ENCODE results near the gene MTMR12.
A peak's percentile ranks its signal among the peaks of the same experiment; 100 is the strongest.
"Not testable (repeated sequence)": the region's sequence is repeated elsewhere in the genome, so short reads cannot be mapped to it uniquely, and the experiment has no call there.

The MTMR12 gene

DNA sequence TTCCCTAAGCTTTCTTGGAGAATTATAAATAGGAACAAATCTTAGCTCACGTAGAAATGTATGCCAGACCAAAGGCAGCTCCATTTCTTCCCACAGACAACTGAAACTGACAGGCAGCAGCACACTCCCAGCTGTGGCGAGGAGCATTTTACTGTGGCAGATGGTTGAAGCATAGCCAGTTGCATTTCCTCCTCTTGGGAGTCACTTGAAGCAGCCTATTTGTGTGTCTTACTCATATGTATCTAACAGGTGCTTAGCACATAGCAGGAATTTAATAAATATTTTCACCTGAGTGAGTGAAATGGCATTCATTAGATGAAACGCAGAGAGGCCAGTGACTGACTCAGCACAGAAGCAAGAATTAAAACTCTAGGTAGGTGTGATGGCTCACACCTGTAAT is 12.3 kb upstream of the MTMR12 start:
- no peak for DNase-seq

DNA sequence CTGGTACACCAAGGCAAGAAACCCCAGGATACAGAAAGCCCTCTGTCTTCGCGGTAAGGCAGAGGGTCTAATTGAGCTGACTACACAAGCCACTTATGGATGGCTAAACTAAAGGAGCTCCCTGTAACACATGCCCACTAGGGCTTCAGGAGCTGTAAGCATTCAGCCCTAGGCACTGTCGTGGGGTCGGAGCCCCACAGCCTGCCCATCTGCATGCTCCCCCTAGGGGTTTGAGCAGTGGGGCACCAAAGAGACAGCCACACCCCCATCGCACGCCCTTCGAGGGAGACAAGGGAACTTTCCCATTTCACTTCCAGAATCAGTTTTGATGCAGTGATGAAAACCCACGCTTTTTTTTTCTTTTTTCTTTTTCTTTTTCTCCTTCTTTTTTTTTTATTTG is 11.0 kb upstream of the MTMR12 start:
- no peak for DNase-seq

DNA sequence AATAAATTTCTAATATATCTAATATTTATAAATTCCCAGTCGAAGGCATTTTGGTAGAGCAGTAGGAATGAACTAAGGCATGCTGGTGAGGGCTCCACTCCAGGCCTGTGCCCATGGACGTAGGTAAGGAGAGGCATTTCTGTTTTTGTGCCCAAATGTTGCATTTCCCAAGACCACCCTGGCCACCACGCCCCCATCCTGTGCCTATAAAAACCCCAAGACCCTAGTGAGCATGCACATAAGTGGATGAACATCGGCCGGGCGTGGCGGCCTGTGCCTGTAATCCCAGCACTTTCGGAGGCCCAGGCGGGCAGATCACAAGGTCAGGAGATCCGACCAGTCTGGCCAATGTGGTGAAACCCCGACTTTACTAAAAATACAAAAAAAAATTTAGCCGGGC is 10.1 kb upstream of the MTMR12 start:
- no peak for DNase-seq

DNA sequence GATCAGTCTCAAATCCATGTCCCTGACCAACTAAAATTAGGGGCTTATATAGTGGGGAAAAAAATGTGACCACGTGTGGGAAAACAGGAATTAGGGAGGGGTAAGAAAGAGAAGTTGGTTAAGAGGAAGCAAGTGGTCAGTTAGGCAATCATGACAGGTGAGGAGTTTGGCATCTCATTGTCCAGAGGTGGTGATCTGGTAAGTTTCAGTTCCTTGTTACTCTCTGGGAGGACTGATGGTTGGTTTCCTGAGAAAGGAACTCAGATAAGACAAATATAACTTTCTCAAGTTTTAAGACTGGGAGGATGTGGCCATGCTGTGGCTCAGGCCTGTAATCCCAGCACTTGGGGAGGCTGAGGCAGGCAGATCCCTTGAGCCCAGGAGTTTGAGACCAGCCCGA is 9.0 kb upstream of the MTMR12 start:
- not testable (repeated sequence) for DNase-seq

DNA sequence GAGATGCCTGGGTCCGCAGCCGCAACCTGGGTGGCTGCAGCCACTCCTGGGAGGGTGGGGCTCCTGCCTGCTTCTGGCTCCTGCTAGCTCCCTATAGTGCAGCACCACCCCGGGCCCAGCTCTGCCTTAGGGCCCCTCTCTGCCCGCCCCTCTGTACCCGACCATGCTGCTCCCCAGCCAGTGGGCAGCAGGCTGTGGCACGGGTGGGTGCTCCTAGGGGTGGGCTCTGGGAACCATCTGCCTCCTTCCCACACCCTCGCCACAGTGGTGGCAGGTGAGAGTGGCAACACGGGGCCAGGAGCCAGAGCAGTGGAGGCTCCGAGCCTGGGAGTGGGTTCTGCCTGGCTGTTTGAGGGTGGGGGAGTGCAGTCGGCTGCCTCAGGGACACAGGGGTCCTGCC is 7.8 kb upstream of the MTMR12 start:
- no peak for DNase-seq

DNA sequence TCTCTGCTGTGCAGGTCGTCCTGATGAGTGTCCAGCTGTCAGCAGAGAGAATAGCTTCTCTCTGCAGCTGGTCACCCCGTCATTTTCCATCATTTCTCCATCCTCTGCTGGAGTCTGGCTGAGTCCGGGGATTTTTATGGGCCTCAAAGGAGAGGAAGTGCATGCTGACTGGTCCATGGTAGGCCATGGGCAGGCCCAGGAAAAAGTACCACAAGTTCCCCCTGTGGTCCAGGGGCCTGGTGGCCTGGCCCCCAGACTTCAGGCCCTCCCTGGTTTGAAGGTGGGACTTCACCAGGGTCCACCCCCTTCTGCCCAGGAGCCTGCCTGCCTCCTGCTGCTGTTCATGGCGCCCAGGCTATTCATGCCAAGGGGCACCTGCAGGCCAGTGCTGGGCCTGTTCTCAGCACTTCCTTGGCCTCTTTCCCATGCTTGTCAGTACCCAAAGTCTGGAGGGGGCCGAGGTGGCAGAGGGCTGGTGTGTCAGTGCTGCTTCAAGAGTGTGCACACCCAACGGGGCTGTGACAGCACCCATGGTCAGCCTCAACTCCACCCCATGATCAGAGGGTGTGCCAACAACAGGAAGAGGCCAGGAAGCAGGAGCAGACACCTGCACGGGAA is 7.3 kb upstream of the MTMR12 start:
- DNase-seq: no peak

DNA sequence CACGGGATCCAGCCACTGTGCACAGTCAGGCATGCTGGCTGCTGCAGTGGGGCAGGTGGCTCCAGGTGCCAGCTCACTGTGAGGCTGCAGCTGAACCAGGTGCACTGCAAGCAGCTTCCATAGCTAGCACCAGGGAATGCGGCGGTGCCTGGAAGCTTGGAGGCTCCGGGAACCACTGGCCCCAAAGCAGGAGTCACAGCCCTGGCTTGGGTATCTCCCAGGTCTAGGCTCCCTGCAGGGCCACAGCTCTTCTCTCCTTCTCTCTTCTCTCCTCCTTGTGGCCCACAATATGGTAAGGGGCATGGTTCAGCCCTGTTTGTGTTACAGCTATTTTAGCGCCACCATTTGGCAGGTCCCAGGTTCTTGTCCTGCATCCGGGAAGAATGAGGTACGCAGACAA is 6.7 kb upstream of the MTMR12 start:
- no peak for DNase-seq

DNA sequence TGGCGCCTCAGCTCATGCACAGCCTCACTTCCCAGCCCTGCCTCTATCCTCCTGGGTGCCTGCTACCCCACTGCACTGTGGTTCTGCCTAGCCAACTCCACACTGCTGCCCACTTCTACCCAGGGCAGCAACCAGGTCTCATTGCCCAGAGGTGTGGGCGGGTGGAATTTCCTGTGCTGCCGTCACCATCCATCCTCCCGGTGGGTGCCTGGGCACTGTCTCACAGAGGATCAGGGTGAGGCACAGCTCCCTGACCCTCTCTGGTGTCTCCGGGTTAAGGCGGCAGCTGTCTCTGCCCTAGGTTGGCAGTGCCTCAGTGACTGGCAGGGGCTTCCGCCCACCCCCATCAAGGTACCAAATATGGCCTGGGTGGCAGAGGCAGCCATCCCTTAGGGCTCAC is 4.3 kb upstream of the MTMR12 start:
- no peak for DNase-seq

DNA sequence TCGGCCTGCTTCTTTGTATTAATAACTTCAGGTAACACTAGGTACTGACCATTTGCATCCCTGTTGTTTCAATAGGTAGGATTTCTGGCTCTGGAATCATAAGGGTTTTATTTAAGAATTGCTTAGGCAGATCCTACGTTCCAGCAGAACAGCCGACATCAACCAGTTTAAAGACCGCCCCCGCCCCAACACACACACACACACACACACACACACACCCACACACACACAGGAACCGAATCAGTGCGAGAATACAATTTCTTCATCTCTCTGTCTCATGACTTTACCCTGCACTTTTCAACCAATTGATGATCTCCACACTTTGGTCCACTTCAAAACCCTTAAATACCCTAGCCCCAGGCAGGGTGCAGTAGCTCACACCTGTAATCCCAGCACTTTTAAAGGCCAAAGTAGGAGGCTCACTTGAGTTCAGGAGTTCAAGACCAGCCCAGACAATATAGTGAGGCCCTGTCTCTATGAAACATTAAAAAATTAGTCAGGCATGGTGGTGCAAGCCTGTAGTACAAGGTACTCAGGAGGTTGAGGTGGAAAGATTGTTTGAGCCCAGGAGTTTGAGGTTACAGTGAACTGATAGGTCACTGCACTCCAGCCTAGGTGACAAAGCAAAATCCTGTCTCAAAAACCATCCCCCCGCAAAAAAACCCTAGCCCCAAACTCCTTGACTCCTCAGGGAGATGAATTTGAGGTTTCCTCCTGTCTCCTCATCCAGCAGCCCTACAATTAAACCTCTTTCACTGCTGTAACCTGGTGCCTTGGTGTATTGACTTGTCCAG is 2.7 kb upstream of the MTMR12 start:
- no peak for DNase-seq

DNA sequence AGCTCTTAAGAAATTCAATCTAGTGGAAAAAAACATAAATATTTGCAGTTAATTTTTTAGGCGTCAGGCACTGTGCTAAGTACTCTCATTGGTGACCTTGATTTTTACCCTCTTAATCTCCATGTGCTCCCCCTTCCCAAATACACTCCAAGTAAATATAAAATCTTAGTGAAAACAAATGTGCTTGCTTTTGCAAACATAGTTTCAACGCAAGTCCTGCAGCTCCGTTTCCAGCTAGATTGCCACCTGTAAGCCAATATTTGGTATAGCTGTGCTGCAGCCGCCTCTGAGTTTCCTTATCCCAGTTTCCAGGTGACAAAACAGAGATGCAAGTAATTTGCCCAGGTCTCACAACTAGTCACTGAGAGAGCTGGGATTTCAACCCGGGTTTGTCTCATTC is 1.9 kb upstream of the MTMR12 start:
- no peak for DNase-seq

DNA sequence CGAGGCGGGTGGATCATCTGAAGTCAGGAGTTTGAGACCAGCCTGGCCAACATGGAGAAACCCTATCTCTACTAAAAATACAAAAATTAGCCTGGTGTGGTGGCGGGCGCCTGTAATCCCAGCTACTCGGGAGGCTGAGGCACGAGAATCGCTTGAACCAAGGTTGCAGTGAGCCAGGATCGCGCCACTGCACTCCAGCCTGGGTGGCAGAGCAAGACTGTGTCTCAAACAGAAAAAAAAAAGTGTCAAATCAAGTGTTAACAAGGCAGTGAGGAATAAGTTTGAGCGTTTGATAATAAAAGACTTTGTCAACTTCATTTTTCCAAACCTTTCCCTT is 1.4 kb upstream of the MTMR12 start:
- not testable (repeated sequence) for DNase-seq

DNA sequence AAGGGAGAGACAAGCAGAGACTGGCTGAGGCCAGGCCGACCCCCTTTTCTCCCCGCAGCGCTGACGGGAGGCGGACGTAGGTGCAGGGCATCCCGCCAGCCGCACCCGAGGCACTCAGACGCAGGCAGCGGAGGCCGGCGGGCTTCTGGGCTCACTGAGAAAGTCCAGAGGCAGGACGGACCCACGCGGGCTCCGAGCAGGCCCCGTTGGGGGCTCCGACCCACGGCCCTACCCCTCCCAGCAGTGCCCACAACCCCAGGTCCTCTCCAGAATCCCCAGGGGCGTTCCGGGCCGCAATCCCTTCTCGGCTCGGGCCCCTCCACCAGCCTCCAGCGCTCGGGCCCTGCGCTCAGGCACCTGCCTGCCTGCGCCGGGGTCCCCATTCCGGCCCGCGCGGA is 543 bp downstream of the MTMR12 start:
- DNase-seq: peak; percentile 86

DNA sequence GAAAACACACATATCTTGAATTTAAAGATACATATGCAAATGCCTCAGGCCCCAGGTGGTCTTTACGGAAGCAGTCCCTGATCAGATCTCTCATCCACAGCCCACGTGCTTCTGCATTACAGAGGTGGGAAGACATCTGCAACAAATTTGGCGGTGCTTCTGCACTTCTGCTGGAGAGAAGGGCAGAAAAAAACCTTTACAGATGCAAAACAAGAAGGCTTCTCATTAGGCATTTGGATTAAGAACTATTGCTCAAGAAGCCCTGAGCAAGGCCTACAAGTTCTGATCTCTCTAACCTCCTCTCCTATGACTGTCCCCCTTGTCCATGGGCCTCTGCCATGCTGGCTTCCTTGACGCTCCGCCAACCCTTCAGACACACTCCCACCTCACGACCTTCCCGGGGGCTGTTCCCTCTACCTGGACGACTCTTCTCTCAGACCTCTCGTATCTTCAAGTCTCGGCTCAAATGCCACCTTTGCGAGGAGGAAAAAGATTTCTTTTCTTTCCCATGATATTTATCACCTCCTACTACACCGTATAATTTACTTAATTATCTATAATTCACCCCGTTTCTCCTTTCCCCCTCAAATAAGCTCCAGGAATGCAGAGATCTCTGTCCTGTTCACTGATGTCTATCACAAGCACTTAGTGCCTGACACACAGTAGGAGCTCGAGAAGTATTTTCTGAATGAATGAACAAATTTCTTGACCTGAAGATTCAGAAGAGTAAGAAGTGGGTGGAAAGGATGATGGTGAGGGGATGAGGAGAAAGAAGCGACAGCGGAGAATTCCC is 1.1 kb downstream of the MTMR12 start:
- peak; percentile 17 for DNase-seq

DNA sequence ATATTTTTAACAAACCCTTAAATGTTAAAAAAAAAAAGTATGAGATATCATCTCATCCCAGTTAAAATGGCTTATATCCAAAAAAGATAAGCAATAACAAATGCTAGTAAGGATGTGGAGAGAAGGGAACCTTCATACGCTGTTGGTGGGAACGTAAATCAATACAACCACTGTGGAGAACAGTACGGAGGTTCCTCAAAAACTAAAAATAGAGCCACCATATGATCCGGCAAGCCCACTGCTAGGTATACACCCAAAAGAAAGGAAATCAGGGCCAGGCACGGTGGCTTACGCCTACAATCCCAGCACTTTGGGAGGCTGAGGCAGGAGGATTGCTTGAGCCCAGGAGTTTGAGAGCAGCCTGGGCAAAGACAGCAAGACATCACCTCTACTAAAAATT is 3.0 kb downstream of the MTMR12 start:
- no peak for DNase-seq

DNA sequence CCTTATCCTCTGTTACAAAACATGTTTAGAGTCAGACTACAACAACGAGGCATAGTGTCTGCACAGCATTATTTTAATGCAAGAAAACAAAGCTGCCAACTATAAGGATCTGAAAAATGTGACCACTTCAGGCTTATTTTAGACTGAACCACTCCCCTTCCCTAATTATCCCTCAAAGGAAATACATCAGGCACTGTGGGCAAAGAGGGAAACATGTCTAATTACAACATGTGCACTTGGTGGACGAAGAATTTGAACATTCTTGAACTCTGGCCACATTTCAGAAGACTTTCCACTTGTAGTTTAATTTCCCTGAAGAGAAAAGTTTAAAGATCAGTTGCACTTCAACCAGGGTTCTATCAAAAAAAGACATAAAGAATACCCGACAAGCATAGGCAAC is 3.8 kb downstream of the MTMR12 start:
- DNase-seq: no peak

DNA sequence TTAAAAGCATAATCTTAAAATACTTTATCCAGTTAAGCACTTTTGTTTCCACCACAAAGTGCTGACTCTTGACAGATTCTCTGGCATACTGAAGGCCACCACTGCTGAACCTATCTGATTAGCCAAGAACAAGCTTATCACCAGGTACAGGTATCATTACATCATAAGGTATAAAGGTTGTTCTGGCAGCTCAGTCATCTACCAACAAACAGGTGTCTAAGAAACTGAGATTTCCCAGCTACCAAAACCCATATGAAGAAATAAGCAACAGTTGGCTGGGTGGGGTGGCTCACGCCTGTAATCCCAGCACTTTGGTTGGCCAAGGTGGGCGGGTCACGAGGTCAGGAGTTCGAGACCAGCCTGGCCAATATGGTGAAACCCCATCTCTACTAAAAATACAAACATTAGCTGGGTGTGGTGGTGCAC is 5.0 kb downstream of the MTMR12 start:
- no peak for DNase-seq

DNA sequence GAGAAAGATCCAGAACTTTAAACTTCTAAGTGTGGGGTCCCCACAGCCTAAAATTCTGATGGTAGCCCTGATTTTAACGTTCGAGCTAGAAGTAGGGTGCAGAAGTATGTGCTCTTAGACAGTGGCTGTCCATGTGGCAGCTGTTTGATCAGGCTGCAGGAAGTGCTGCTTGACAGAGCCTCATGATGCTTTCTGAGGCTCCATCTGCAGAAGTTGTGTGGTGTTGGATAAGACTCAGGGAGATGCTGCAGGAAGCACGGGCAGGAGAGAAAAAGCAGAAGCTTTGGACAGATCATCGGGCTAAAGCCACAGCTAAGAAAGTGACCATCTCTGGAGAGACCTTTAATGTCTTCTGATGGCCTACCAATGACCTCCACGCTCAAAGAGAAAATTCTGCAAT is 8.1 kb downstream of the MTMR12 start:
- no peak for DNase-seq

DNA sequence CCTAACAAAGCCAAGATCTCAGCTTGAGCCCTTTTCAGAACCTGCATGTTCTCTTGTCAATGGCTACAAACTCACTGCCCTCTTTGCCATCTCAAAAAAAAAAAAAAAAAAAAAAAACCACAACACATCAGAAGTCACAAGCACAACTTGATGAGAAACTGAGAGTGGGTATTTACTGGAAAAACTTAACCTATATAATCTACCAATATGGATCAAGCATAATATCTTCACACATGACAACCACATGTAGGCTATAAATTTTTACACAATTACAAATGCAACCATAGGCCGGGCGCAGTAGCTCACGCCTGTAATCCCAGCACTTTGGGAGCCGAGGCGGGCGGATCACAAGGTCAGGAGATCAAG is 9.0 kb downstream of the MTMR12 start:
- DNase-seq: no peak

DNA sequence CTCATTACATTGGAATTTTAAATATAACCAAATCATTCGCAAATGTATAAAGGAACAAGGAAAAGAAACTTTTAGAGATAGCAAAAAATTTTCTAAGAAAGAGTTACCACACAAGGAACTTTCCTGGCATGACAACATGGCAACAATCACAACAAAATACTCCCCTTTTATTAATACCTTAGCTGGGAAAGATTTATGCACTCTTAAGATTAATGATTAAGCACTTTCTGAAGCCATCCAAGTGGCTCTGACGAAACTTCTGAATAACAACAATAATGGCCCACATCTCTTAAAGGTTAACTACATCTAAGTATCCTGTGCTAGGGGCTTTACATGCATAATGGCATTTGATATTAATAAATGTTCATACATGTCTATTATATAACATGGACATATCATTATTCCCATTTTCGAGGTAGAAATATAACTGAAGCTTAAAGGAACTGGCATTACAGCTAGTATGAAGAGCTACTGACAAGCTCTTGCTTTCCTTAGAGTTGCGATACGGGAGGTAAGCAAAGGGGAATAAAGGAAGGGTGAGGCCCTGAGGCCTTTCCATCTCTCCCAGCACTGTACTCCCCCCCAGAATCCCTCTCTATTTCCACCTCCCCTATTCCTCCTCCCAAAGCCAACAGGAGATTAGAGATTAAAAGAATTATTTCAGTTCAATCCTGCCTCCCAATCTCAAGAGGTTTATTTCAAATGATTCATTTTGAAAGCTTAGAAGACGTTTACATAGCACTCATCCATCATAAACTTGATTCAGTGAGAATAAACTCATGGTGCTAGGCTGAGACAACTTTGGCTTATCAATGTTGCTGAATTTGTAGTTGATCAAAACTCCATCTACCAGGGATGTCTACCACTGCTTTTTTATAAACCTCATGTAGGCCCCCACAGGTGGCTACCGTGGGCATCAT is 9.6 kb downstream of the MTMR12 start:
- no peak for DNase-seq

DNA sequence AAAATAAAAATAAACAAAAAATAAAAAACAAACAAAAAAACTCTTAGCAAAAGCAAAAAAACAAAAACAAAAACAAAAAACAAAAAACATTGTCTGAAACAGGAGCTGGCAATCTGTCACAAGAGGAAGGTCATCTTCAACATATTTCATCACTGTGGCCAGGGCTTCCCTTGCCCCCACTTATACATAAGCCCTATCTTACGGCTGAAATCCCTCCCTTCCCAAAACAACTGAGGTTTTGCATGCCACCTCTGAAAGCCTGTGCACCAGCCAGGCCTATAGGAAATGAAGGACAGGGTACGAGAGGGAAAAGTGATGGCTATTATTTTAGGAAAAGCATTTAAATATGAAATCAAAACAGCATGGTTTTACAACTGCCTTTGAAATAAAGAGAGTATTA is 10.8 kb downstream of the MTMR12 start:
- no peak for DNase-seq

DNA sequence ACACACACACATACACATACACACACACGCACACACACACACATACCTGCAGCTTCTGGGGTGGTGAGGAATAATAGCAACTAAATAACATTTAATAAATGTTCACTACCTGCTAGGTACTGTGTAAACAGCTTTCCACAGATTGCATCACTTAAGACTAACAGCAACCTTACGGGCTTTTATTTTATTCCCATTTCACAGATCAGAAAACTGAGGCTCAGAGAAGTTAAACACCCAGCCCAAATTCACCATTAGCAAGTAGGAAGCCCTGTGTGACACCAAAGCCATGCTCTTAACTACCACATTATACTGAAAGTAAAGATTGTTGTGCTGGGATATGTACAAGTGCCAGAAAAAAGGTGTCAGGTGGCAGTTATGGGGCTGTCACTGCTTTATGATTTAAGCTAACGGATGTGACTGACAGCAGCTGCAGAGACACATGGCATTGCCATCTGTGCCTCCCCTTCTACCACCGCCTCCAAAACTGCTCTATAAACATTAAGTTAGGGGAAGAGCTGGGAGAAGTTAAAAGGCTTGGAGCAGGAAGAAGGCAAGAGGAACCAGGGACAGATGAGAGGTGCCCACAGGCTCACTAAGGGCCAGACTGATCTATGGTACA is 13.6 kb downstream of the MTMR12 start:
- no peak for DNase-seq

DNA sequence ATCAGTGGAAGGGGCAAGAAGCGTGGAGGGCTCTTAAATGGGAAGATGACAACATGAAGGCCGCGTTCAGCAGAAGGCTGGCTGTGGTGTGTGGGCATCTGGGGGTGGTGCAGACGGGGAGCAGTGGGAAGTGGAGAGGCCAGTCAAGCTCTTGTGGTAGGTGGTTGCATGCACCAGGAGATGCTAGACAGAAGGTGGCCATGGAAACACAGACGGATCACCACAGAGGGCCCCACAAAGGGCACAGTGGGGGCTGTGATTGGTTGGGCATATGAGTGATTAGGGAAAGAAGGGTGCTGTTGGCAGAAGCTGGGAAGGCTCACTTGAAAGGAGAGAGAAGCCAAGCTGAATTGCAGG is 14.7 kb downstream of the MTMR12 start:
- no peak for DNase-seq

Measured in retina (tissue), 1 donor.